Keratinocyte (primary cell): Measurements from ENCODE around the gene FMN1. TPM values are rescaled to one million over a fixed set of nuclear protein-coding genes. Genes with fewer than 3 reads are reported as not detected.
A peak's percentile ranks its signal among the peaks of the same experiment; 100 is the strongest.

ENCODE experiments used
- DNase-seq: peaks from one replicate; pipeline ENCODE4 v3.0.0-alpha.2; 2011; ENCODE audit warnings: low read depth, missing footprints, low spot score
- FAIRE-seq: peaks from 2 replicates; lab custom pipeline; 2011; peaks lifted over from hg19 to GRCh38; lab: Jason Lieb, UNC
- H2AFZ ChIP-seq: 2 replicates; pipeline ENCODE4 v1.6.0; 2012; ENCODE audit warnings: low read length, control low read depth, inconsistent platforms; ENCODE audit not compliant: control insufficient read depth
- H3K27ac ChIP-seq: 2 replicates; pipeline ENCODE4 v1.5.1; 2011; ENCODE audit warnings: low read length; ENCODE audit not compliant: control insufficient read depth, insufficient read depth
- H3K27me3 ChIP-seq: 3 replicates; pipeline ENCODE4 v1.6.0; 2011; ENCODE audit warnings: low read length; ENCODE audit not compliant: control insufficient read depth, insufficient read depth; ENCODE audit errors: extremely low read depth
- H3K36me3 ChIP-seq, 2 experiments: 2 replicates in 1 of 2; 3 replicates in 1 of 2; pipeline ENCODE4 v1.5.1; 2011; ENCODE audit warnings: low read length in 2 of 2, mild to moderate bottlenecking in 1 of 2; ENCODE audit not compliant: control insufficient read depth in 2 of 2, insufficient read depth in 2 of 2; ENCODE audit errors: extremely low read depth in 1 of 2
- H3K4me1 ChIP-seq: 3 replicates; pipeline ENCODE4 v1.5.1; 2011; ENCODE audit warnings: low read length; ENCODE audit not compliant: control insufficient read depth, insufficient read depth; ENCODE audit errors: extremely low read depth
- H3K4me2 ChIP-seq: 3 replicates; pipeline ENCODE4 v1.6.0; 2011; ENCODE audit warnings: low read depth, low read length; ENCODE audit not compliant: control insufficient read depth, insufficient read depth; ENCODE audit errors: extremely low read depth
- H3K4me3 ChIP-seq, 3 experiments: fragments of 200-600 bp in 1 of 3; sonication (generic) in 1 of 3; 2 replicates in 2 of 3; 3 replicates in 1 of 3; pipeline ENCODE4 v1.5.1; 2011 to 2016; ENCODE audit warnings: low read length in 3 of 3, mild to moderate bottlenecking in 3 of 3, control low read depth in 2 of 3, inconsistent platforms in 1 of 3, low read depth in 1 of 3, mixed read lengths in 1 of 3, mixed run types in 1 of 3, moderate library complexity in 1 of 3; ENCODE audit not compliant: control insufficient read depth in 2 of 3, insufficient read depth in 2 of 3; ENCODE audit errors: extremely low read depth in 1 of 3
- H3K79me2 ChIP-seq: 2 replicates; pipeline ENCODE4 v1.6.0; 2012; ENCODE audit warnings: low read length; ENCODE audit not compliant: control insufficient read depth, insufficient read depth
- H3K9ac ChIP-seq: 3 replicates; pipeline ENCODE4 v1.6.0; 2011; ENCODE audit warnings: low read length; ENCODE audit not compliant: control insufficient read depth, insufficient read depth; ENCODE audit errors: extremely low read depth
- H3K9me1 ChIP-seq: 3 replicates; pipeline ENCODE4 v1.6.0; 2011; ENCODE audit warnings: low read length; ENCODE audit not compliant: control insufficient read depth, insufficient read depth; ENCODE audit errors: extremely low read depth
- H3K9me3 ChIP-seq: 2 replicates; pipeline ENCODE4 v1.5.1; 2012; ENCODE audit warnings: low read depth, low read length; ENCODE audit not compliant: control insufficient read depth
- H4K20me1 ChIP-seq: 3 replicates; pipeline ENCODE4 v1.6.0; 2011; ENCODE audit warnings: low read length; ENCODE audit not compliant: control insufficient read depth, insufficient read depth; ENCODE audit errors: extremely low read depth
- CTCF ChIP-seq, 3 experiments: IDR thresholded peaks in 1 of 3; conservative IDR thresholded peaks in 1 of 3; optimal IDR thresholded peaks in 1 of 3; 2 replicates in 2 of 3; 3 replicates in 1 of 3; pipeline versions ENCODE3 to v1.5.1; 2011; ENCODE audit warnings: low read length in 3 of 3, mild to moderate bottlenecking in 3 of 3, moderate library complexity in 2 of 3, control low read depth in 1 of 3, inconsistent platforms in 1 of 3; ENCODE audit not compliant: insufficient read depth in 2 of 3; ENCODE audit errors: extremely low read depth in 1 of 3
- EZH2 ChIP-seq: IDR thresholded peaks from one replicate; pipeline ENCODE4 v1.6.1; 2012; ENCODE audit warnings: inconsistent platforms, mild to moderate bottlenecking, low read length, moderate library complexity
- dilution Hi-C: fragments of 300-500 bp; cut with MboI; formaldehyde crosslinking; loops from one replicate; pipeline ENCODE4 v1.7.0; 2020; ENCODE audit warnings: low sequenced_read_pairs; ENCODE audit not compliant: extremely low pct_ligation_motif_present
- polyA plus RNA-seq, 5 experiments: library from polyadenylated mRNA; depleted of rRNA in 3 of 5; stranded (reverse) in 3 of 5; stranded (forward) in 1 of 5; unstranded in 1 of 5; fragments of >200 nt; gene quantifications; 1 replicate in 1 of 5; 2 replicates in 3 of 5; 3 replicates in 1 of 5; pipeline versions ENCODE4 v1.2.1 to v1.2.3, GENCODE V29; 2011 to 2012; ENCODE audit warnings: missing spikeins in 2 of 5, low read depth in 1 of 5, low replicate concordance in 1 of 5

Gene FMN1
- polyA plus RNA-seq, 1 donor (not counting 4 experiments of a cell fraction or from before 2014, with no cell fraction given) = 0.71 TPM

- Histone ChIP-seq H3K9me1 (no peaks in the 10 kb centered on the region), H2AFZ (peak overlapping the region; percentile 74), H4K20me1 (no peaks in the 10 kb centered on the region), H3K79me2 (no peaks in the 10 kb centered on the region), H3K4me1 (peaks cover 14% of the 10 kb centered on the region), H3K36me3 (no peaks in the 10 kb centered on the region), H3K4me2 (peak overlapping the region; percentile 34), H3K4me3 (peak overlapping the region in 1 of 3 experiments; percentile 16), H3K27ac (peak overlapping the region; percentile 21), H3K9me3 (no peaks in the 10 kb centered on the region), H3K27me3 (no peaks in the 10 kb centered on the region), H3K9ac (peak overlapping the region; percentile 7)
- FAIRE-seq = peak; percentile 75
- no peak for DNase-seq
- TF ChIP-seq CTCF (optimal IDR thresholded peaks at IDR 0.05 in 1 of 3, IDR thresholded peaks at IDR 0.05 in 1 of 3, conservative IDR thresholded peaks at IDR 0.05 in 1 of 3; ENCODE audit: extremely low read depth in 1 of 3, insufficient read depth in 2 of 3, low read length in 3 of 3) = no peak
- no peak for TF ChIP-seq EZH2
- dilution Hi-C loops = loop anchor here (25.0 kb wide), 1 partner anchor 475 kb away; no protein-coding TSS in a partner anchor
Observed at GRCh38 chr15:33236841-33237509, 42.5 kb upstream of the FMN1 start.

GRCh38 chr15:33234020-33234461, 39.5 kb upstream of the FMN1 start:
- Histone ChIP-seq H3K9me3 (no peaks in the 10 kb centered on the region), H3K79me2 (no peaks in the 10 kb centered on the region), H3K9ac (no peak overlapping the region), H3K36me3 (no peaks in the 10 kb centered on the region), H3K4me1 (peaks cover 5% of the 10 kb centered on the region), H3K9me1 (no peaks in the 10 kb centered on the region), H3K4me3 (no peak overlapping the region), H3K27me3 (no peaks in the 10 kb centered on the region), H3K27ac (no peak overlapping the region), H4K20me1 (no peaks in the 10 kb centered on the region), H3K4me2 (no peak overlapping the region), H2AFZ (no peak overlapping the region)
- FAIRE-seq = peak; percentile 83
- TF ChIP-seq CTCF (optimal IDR thresholded peaks at IDR 0.05 in 1 of 3, IDR thresholded peaks at IDR 0.05 in 1 of 3, conservative IDR thresholded peaks at IDR 0.05 in 1 of 3; ENCODE audit: extremely low read depth in 1 of 3, insufficient read depth in 2 of 3, low read length in 3 of 3) (peak; percentile 52 to 61 (median 54)), EZH2 (no peak)
- no peak for DNase-seq
- dilution Hi-C loops = loop anchor here (25.0 kb wide), 1 partner anchor 478 kb away; no protein-coding TSS in a partner anchor
